NCI-H146 (cell line): ENCODE measurements around the gene ARNT2.

Experiments used
- DNase-seq: peaks from one replicate; lab custom pipeline; 2025; lab: John Stamatoyannopoulos, UW

Gene ARNT2

GRCh38 chr15:80576519-80577090 is 172.4 kb downstream of the ARNT2 start:
- no peak for DNase-seq

DNA sequence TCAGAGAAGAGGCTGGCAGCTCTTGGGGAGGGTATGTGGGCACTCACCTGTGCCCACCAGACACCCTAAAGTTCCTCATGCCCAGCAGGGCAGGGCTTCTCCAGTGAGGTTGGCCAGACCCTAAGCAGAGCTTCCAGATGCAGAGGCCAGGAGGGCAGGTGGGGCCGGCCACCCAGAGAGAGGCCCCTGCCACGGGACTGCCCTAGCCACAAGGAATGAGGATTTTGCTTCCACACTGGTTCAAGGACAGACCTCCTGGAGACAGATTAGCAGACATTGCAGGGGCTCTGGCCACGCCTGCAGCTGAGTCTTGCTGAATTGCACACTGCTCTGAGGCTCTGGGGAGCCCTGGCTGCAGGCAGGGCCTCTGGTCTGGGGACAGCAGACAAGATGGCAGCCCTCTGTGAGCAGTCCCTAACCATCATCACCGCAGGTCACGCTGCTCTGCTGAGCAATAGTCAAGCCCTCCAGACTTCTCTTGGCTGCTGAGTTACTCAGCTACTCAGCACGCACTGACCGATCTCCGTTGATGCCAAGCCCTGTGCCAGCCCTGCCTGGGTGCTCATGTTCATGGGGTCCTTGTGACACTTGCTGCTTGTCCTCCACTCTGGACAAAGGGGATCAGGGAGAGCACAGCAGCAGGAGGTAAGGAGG is 173.5 kb downstream of the ARNT2 start:
- no peak for DNase-seq

DNA sequence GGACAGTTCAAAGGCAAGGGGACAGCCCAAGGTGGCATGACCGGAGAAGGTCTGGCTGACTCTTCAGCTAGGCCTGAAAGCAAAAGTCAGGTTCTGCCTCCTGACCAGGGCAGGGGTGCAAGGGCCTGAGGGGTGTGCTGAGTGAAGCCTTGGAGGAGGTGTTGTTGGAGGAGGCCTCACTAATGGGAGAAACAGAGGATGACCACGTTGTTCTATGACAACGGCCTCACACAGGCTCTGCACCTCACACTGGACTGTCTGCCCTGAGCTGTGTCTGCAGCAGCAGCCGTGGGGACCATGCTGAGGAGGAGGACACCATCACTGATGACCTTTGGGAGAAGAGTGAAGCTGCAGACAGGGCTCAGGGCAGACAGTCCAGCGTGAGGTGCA is 174.0 kb downstream of the ARNT2 start:
- no peak for DNase-seq

DNA sequence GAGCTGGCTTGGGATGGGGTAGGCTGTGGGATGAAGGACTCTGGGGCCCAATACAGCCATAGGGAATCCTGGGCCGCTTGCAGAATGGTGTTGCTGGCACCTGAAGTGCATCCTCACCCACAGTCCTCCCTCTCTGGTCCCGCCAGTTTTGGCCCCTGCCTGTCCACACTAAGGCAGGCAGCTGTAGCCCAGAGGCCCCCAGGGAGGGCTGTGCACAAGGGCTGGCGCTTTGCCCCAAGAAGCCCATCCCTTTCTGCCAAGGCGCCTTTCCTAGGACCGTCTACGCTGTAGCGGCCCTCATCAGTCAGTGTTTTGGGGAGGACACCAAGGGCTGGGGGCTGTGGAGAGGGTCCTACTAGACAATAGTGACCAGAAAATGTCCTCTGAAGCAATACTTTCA is 174.7 kb downstream of the ARNT2 start:
- no peak for DNase-seq

- DNase-seq, result no peak
These were observed 175.4 kb downstream of the ARNT2 start for GRCh38 chr15:80579611-80580010.

- DNase-seq, result no peak
These were observed 175.9 kb downstream of the ARNT2 start for GRCh38 chr15:80580106-80580505.

GRCh38 chr15:80580536-80581260 is 176.5 kb downstream of the ARNT2 start:
- no peak for DNase-seq

DNA sequence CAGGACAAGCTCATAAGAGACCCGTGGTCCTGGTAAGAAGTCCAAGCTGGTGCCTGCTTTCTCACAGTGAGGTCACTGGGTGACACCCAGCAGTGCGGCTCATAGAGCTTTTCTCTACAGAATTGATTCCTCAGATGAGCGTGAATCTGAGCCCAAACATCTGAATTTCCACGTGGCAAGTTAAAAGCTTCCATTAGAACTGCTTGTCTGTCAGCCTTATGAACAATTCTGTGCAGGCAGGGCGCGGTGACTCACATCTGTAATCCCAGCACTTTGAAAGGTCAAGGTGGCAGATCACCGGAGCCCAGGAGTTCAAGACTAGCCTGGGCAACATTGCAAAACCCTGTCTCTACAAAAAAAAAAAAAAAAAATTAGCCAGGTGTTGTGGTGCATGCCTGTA is 177.8 kb downstream of the ARNT2 start:
- no peak for DNase-seq

DNA sequence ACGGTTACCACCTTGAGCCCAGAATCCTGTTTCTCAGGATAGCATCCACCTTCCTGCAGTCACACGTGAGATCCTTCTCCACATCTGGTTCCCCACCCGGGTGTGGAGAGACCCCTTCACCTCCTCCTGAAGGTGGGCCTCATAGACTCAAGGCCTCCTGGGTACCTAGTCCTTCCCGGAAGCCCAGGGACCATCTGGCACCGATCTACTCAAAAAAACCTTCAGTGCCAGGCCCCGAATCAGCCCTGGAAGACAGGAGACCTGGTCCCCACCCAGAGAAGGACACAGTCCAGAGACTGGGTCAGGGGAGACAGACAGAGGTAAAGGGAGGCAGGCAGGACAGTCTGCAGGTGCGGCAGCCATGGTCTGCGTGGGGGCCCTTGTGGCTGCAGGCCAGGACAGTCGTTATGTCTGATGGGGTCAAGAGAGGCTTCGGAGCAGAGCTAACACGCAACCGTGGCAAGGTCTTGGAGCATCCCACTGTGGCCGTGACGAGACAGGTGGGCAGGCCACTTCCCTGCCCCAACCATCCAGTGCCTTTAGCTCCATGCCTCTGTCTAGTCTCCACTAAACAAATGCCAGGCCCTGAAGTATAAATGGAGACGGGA is 178.7 kb downstream of the ARNT2 start:
- no peak for DNase-seq

DNA sequence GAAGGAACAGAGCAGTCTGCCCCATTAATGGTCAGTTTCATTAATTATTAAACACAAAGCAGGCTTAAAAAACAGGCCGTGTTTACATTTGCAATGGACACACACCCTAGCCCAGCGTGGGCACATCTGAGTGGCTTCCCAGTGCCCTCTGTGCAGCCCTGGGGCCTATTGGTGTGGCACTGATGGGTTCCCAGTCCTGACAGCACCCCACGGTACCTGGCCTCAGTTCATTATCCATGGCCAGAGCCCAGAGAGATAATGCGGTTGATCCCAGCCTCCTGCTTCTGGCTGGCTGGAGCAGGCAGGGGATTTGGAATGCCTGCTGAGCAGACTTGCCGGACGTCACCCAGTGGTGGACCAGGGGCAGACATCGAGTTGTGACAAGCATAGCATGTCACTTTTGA is 180.4 kb downstream of the ARNT2 start:
- no peak for DNase-seq

GRCh38 chr15:80584973-80585525 is 180.9 kb downstream of the ARNT2 start:
- DNase-seq, result no peak

DNA sequence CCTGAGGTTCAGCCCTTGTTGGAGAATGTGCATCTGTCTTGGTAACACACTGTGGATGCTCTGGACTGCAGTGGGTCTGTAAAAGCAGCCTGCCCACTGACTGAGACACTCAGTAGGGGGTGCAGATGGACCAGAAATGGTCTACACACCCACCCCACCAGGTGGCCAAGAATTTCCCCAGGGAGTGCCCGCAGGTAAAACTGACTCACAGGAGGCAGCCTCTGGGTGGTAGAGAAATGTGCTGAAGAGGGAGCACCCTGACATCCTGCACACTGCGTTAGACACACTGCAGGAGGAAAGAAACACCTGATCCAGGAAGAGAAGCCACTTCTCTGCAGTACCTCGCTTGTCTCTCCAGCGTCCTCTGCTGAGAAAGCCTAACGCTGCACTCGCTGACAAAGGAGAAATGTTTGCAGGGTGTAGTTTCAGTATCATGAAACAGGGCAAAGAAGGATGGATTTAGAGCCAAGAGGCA is 181.4 kb downstream of the ARNT2 start:
- peak; percentile 80 for DNase-seq

DNA sequence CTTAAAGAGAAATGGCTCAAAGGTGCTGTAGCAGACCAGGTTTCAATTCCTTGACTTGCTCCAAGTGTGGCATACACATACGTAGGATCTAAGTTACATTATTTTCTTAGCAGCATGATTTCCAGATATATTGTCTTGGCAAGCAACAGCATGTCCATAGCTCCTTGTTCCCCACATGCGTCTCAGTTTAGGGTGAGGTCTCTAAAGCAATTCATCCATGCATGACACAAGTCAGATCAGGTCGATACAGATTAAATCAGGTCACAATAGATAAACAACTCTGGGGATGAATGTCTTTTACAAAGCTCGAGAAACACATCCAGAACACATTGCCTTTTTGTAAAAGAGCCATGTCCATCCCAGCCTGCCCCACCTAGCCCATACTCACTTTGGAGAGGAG is 182.0 kb downstream of the ARNT2 start:
- peak; percentile 12 for DNase-seq

DNA sequence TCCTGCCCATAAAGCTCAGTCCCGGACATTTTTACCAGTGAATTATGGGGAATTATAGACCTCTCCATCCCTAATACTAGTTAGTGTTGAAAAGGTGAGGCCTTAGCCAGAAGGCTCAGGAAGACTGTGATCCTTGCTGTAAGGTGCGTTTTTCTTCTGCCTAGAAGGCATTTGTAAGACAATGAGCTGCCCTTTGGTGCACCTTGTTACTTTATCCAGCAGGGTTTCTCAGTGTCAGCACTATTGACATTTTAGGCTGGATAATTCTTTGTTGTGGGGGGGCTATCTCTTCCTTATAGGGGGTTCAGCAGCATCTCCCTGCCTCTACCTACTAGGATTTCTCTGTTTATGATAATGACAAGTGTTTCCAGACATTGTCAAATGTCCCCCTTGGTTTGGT is 182.8 kb downstream of the ARNT2 start:
- no peak for DNase-seq

DNA sequence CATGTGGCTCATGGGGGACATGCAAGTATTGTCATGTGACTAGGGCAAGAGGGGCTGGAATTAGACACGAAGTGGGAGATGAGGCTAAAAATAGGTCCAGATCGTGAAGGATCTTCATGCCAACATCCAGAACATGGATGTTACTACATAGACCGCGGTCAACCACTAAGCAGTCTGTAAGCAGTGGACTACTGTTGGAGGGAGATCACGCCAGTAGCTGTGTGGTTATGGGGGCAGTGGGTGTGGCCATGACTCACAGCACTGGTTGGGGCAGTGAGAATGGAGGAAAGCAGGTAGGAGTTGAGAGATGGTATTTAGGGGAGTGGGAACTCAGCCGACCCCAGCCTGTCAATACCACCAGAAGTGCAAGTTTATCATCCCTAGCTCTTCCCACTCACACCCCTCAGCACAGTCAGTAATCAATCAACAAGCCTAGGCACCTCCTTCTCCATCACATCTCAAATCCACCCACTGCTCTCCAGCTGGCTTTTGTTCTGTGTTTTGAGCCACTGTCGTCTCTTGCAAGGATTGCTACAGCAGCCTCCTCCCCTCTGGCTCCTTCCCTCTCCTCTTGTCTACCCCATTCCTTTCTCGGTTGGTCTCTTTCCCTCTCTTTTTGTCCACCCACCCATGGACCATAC is 183.8 kb downstream of the ARNT2 start:
- no peak for DNase-seq

GRCh38 chr15:80588801-80589200 is 184.6 kb downstream of the ARNT2 start:
- peak; percentile 15 for DNase-seq

DNA sequence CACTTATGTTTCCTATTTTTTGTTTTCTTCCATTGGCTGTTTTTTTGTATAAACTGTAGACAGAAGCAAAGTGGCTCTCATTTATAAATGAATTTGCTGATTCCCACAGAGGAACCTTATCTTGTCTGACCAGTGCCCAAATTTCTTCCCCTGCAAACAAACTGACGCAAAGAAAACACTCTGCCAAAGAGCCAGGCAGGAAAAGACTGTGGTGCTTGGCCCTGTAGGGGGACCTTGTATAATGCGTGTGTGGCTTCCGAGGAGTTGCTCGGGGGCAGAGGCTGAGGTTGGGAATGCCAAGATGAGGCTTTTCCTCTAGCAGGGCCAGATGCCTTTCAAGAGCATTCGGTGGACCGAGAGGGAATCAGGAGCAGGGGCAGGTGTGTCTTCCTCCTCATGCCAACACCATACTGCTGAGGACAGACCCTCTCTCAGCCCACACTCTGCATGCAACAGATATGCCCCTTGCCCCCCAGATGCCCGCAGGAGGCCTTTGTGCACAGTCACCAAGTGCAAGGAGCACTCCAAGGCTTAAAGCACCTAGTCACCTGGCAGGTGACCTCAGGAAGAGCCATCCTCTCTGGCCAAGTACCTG is 186.7 kb downstream of the ARNT2 start:
- no peak for DNase-seq

- DNase-seq, result no peak
These were observed 187.3 kb downstream of the ARNT2 start for GRCh38 chr15:80591471-80591870.

- no peak for DNase-seq
These were observed 188.0 kb downstream of the ARNT2 start for GRCh38 chr15:80591938-80592825.

DNA sequence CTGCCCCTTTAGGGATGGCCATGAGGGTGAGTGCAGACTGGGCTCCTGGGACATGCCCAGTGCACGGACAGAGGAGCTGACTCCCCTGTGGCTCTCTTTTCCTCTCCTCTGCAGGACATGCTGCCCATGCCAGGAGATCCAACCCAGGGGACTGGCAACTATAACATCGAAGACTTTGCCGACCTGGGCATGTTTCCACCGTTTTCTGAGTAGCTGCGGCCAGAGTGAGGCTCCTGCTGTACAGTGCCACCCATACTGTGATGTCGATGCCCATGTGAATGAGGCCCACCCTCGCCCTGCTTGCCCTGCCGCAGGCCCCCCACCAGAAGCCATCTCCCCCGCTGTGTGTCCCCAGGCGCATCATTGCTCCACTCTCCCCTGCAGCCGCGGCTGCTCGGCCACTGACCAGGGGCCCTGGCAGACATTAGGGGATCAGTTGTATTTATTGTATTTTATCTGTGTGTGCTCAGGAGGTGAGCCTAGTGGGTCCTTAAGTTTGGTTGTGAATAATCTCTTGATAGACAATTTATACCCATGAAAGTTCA is 189.4 kb downstream of the ARNT2 start:
- DNase-seq, result no peak
